Thoracic aorta (tissue), 2 donors: Measurements from ENCODE around the gene PRRG4. TPM values are rescaled to one million over a fixed set of nuclear protein-coding genes. Genes with fewer than 3 reads are reported as not detected.

ENCODE experiments used
- ATAC-seq: fragments of 150-250 bp; one replicate; pipeline ENCODE4 v1.8.0; 2017; ENCODE audit warnings: low read depth; ENCODE audit not compliant: insufficient number of reproducible peaks, low FRiP score
- DNase-seq: peaks from one replicate; pipeline ENCODE4 v3.0.0-alpha.2; 2020; ENCODE audit warnings: low spot score
- H3K27ac ChIP-seq, 2 donors: fragments of 200-600 bp; sonication (generic); 1 replicate in 1 of 2; 2 replicates in 1 of 2; pipeline ENCODE4 v1.5.1; 2016; ENCODE audit warnings: mild to moderate bottlenecking in 2 of 2, moderate library complexity in 2 of 2
- H3K27me3 ChIP-seq: fragments of 200-600 bp; sonication (generic); replicated peaks from 2 replicates; pipeline ENCODE4 v1.6.0; 2016; ENCODE audit warnings: mild to moderate bottlenecking; ENCODE audit not compliant: insufficient read depth
- H3K36me3 ChIP-seq: fragments of 200-600 bp; sonication (generic); one replicate; pipeline ENCODE4 v1.5.1; 2016
- H3K4me1 ChIP-seq, 2 donors: fragments of 200-600 bp; sonication (generic); 1 replicate in 1 of 2; 2 replicates in 1 of 2; pipeline versions ENCODE4 v1.5.1 to v1.6.0; 2016; ENCODE audit warnings: low read depth in 2 of 2, mild to moderate bottlenecking in 1 of 2; ENCODE audit not compliant: control insufficient read depth in 1 of 2
- H3K4me3 ChIP-seq: fragments of 200-600 bp; sonication (generic); 2 replicates; pipeline ENCODE4 v1.5.1; 2016; ENCODE audit warnings: mild to moderate bottlenecking
- H3K9me3 ChIP-seq: fragments of 200-600 bp; sonication (generic); 2 replicates; pipeline ENCODE4 v1.5.1; 2016
- total RNA-seq, 2 donors: library from RNA; depleted of rRNA; stranded (reverse); fragments of >200 nt; gene quantifications; one replicate each; pipeline versions ENCODE4 v1.1.0 to v1.2.3, GENCODE V29; 2016
- TF ChIP-seq, protein P1 (sequence below): fragments of 200-600 bp; sonication (generic); IDR thresholded peaks from one replicate; pipeline ENCODE4 v1.5.1; 2019; ENCODE audit warnings: antibody characterized with exemption

Gene PRRG4
- total RNA-seq, 2 donors from 2014 or later, result 2.3 to 5.1 TPM

DNA sequence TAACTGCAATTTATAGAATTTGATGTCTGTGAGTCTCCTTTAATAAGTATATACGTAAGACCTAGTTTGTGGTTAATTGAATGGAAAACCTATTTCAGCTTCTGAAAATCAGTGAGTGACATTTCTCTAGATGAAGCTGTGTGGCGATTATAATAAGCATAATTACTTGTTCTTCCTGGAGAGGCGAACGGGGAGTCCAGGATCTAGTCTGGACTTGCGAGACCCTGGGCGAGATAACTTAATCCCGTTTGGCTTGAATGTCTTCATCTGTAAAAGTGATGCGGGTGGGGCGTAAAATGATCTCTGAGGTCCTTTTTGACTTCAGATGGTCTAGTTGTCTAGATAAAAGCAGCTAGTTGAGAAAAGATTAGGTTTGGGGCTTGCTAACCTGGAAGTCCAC lies 1.1 kb downstream of the PRRG4 start:
- no peak overlapping the region for H3K4me3 ChIP-seq
- ATAC-seq, result no peak

DNA sequence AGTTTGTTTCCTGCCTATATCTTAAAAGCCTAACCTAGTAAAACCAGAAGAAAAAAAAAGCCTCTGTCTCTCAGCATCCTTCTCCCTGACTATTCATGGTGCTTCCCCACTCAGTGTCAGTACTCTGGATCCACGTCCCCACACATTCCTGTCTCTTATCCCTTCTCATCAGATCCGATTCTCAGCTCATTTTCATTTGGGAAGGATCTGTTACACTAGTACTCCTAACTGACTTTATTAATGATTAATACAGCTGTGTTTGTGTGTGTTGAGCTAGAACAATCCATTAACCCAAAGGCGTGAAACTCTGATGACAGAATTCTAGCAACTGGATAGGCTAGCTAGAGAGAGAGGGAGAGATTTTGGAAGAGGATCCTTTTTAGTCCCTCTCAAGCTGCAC lies 1.5 kb downstream of the PRRG4 start:
- Histone ChIP-seq H3K27ac (no peak overlapping the region), H3K27me3 (no peaks in the 10 kb centered on the region), H3K4me1 (peaks cover 0 to 19% of the 10 kb centered on the region in 2 donors), H3K36me3 (no peaks in the 10 kb centered on the region), H3K9me3 (no peaks in the 10 kb centered on the region), H3K4me3 (no peak overlapping the region)
- ATAC-seq (no peak), DNase-seq (no peak)
- TF ChIP-seq, protein P1, sequence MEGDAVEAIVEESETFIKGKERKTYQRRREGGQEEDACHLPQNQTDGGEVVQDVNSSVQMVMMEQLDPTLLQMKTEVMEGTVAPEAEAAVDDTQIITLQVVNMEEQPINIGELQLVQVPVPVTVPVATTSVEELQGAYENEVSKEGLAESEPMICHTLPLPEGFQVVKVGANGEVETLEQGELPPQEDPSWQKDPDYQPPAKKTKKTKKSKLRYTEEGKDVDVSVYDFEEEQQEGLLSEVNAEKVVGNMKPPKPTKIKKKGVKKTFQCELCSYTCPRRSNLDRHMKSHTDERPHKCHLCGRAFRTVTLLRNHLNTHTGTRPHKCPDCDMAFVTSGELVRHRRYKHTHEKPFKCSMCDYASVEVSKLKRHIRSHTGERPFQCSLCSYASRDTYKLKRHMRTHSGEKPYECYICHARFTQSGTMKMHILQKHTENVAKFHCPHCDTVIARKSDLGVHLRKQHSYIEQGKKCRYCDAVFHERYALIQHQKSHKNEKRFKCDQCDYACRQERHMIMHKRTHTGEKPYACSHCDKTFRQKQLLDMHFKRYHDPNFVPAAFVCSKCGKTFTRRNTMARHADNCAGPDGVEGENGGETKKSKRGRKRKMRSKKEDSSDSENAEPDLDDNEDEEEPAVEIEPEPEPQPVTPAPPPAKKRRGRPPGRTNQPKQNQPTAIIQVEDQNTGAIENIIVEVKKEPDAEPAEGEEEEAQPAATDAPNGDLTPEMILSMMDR, result no peak

More for the DNA sequence above, 1.1 kb downstream of the PRRG4 start:
- Histone ChIP-seq H3K36me3 (no peaks in the 10 kb centered on the region), H3K27ac (no peak overlapping the region), H3K4me1 (peaks cover 0 to 19% of the 10 kb centered on the region in 2 donors), H3K9me3 (no peaks in the 10 kb centered on the region), H3K27me3 (no peaks in the 10 kb centered on the region)
- DNase-seq, result no peak
- TF ChIP-seq, protein P1, result no peak

DNA sequence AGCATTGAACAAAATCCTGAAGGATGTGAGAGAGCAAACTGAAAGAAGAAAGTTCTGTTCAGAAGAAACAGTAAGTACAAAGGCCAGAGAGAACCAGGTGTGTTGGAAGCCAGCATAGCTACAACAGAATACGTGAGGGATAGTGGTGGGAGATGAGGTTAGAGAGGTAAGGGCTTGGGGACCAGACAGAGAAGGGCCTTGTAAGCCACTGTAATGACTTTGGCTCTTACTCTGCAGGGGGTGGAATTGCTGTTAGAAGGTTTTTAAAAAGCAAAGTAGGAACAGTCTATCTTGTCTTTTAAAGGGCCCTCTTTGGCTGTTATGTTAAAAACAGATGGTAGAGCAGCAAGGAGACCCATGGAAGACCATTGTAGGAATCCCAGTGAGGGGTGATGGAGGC lies 4.2 kb downstream of the PRRG4 start:
- no peak overlapping the region for H3K4me3 ChIP-seq
- TF ChIP-seq, protein P1, result no peak
- no peaks in the 10 kb centered on the region for H3K27me3 ChIP-seq
- ATAC-seq (no peak), DNase-seq (no peak)
- no peaks in the 10 kb centered on the region for H3K9me3 ChIP-seq
- H3K36me3 ChIP-seq, result no peaks in the 10 kb centered on the region
- H3K4me1 ChIP-seq, result peaks cover 0 to 15% of the 10 kb centered on the region in 2 donors
- no peak overlapping the region for H3K27ac ChIP-seq

DNA sequence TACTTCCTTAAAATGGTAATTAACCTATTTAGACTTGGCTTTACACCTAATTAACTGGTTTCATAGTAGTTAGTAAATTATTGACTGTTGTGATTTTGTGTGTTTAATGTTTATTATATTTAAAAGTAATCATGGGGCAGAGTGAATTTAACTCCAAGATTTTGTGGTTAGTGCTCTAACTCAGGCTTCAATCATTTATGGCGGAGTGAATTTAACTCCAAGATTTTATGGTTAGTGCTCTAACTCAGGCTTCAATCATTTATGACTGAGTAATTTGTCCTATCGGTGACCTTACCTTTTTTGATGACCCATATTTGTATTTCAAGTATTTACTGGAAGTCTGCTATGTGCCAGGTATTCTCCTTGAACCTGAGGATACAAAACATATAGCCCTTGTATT lies 7.2 kb downstream of the PRRG4 start:
- DNase-seq, result no peak

DNA sequence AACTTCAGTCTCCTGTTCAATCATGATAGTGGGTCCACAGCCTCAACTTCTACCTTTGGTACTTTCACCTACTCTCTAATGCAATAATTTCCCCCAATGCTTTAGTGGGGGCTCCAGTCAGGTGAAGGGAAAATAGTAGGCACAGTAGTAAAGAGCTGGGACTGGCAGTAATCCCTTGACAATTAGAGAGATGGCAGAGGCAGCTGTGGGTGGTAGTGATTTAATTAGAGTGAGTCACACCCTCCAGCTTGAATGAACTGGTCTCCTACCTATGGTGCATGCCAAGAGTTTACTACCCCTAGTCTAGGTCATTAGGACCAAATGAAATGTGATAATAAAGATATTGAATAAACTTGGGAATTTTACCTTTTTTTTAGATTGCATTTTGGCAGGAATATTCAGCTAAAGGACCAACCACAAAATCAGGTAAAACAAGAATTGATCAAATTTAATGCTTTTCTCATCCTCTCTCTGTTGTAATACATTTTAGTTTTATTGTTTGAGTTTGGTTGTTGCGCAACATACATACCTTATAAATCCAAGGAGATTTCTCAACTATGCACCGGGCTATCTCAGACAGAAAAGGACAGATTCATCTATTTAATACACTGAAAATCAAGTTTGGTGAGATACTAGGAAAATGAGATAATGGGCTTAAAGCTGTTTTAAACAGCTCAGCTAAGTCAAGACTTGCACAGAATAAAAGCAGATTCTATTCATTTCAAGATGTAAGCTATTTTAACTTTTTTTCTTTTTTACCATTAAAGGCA lies 9.0 kb downstream of the PRRG4 start:
- ATAC-seq, result no peak

More for the DNA sequence above, 7.2 kb downstream of the PRRG4 start:
- Histone ChIP-seq H3K36me3 (no peaks in the 10 kb centered on the region), H3K27me3 (no peaks in the 10 kb centered on the region), H3K4me3 (no peak overlapping the region), H3K9me3 (no peaks in the 10 kb centered on the region), H3K4me1 (no peaks in the 10 kb centered on the region), H3K27ac (no peak overlapping the region)
- TF ChIP-seq, protein P1, result no peak
- no peak for ATAC-seq

More for the DNA sequence above, 9.0 kb downstream of the PRRG4 start:
- Histone ChIP-seq H3K27ac (no peak overlapping the region), H3K4me3 (no peak overlapping the region), H3K9me3 (no peaks in the 10 kb centered on the region), H3K36me3 (no peaks in the 10 kb centered on the region), H3K27me3 (no peaks in the 10 kb centered on the region), H3K4me1 (no peaks in the 10 kb centered on the region)
- DNase-seq, result no peak
- TF ChIP-seq, protein P1, result no peak
